D721Med (cell line): ENCODE results near the gene UTF1.
"Not testable (repeated sequence)": the region's sequence is repeated elsewhere in the genome, so short reads cannot be mapped to it uniquely, and the experiment has no call there.

Source experiments
- DNase-seq: peaks from one replicate; pipeline ENCODE4 v3.0.0; 2011; ENCODE audit warnings: low spot score; ENCODE audit not compliant: insufficient read length
- FAIRE-seq: peaks from 2 replicates; lab custom pipeline; 2011; peaks lifted over from hg19 to GRCh38; lab: Jason Lieb, UNC
- TF ChIP-seq, protein P1 (sequence below): IDR thresholded peaks from 2 replicates; pipeline ENCODE4 v1.5.1; 2012; ENCODE audit warnings: mild to moderate bottlenecking, control low read depth; ENCODE audit not compliant: insufficient read depth; ENCODE audit errors: missing control alignments

The UTF1 gene

DNA sequence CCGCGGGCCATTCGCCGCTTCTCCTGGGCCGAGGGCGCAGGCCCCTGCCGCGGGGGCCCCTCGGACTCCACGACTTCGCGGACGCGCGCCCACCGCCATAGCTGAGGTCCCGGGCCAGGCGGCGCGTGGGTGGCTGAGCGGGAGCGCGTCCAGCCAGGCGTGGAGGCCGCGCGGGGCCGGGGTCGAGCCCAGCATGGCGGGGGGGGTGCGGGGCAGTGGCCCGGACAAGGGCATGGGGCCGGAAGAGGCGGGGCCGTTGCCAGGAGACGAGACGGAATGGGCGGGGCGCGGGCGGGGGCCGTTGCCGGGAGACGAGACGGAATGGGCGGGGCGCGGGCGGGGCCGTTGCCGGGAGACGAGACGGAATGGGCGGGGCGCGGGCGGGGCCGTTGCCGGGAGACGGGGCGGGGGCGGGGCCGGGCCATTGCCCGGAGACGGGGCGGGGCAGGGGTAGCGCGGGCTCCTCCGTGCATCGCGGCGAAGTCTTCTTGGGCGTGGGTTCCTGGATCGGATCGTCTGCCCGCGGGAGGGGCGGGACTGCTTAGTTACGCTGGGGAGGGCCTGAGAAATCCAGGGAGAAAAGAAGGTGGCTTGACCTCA lies 31.8 kb downstream of the UTF1 start:
- FAIRE-seq (no peak), DNase-seq (peak; percentile 79)
- TF ChIP-seq, protein P1, sequence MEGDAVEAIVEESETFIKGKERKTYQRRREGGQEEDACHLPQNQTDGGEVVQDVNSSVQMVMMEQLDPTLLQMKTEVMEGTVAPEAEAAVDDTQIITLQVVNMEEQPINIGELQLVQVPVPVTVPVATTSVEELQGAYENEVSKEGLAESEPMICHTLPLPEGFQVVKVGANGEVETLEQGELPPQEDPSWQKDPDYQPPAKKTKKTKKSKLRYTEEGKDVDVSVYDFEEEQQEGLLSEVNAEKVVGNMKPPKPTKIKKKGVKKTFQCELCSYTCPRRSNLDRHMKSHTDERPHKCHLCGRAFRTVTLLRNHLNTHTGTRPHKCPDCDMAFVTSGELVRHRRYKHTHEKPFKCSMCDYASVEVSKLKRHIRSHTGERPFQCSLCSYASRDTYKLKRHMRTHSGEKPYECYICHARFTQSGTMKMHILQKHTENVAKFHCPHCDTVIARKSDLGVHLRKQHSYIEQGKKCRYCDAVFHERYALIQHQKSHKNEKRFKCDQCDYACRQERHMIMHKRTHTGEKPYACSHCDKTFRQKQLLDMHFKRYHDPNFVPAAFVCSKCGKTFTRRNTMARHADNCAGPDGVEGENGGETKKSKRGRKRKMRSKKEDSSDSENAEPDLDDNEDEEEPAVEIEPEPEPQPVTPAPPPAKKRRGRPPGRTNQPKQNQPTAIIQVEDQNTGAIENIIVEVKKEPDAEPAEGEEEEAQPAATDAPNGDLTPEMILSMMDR: no peak

DNA sequence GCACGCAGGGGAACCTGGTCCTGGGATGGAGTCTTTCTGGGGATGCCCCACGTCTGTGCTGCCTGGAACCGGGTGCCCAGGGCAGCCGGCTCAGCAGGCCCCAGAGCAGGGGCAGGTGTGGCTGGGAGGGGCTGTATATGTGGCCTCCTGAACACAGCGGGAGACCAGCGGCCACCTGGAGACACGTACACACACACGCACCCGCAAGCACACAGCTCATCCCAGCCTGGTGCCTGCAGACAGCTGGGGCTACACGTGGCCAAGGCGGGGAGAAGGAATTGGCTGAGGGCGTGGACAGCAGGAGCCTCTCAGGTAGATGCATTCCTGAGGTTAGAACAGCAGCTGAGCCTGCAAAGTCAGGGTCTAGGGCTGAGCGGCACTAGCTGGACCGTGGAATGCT lies 32.7 kb downstream of the UTF1 start:
- no peak for FAIRE-seq
- no peak for DNase-seq
- TF ChIP-seq, protein P1: no peak

DNA sequence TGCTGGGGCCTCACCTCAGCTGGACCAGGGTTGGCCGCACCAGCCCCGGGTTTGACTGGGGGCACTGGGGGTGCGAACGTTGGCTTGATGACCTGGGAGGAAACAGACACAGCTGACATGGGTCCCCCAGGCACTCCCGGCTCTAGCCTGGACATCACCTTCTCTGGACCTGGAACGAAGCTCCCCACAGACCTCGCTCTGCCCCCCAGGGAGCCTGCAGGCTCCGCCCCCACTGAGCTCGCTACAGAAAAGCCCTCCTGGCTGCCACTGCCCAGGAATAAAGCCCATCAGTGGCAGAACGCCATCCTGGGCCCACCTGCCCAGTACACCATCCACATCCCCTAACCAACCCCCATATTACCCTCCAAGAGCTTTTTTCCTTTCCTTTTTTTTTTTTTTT lies 33.7 kb downstream of the UTF1 start:
- FAIRE-seq: no peak
- DNase-seq: no peak
- TF ChIP-seq, protein P1: no peak

DNA sequence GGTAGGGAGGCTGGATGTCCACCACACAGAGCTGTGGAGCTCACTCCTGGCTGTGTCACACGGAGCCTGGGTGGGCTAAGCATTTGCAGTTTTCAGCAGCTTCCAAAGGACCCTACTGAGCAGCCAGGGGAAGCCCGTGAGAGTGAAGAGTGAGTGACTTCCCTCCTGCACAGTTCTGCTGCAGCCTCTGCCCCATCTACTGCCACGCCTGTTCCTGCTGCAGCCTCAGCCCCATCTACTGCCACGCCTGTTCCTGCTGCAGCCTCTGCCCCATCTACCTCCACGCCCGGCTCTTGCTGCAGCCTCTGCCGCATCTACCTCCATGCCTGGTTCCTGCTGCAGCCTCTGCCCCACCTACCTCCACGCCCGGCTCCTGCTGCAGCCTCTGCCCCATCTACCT lies 34.4 kb downstream of the UTF1 start:
- FAIRE-seq (no peak), DNase-seq (no peak)

DNA sequence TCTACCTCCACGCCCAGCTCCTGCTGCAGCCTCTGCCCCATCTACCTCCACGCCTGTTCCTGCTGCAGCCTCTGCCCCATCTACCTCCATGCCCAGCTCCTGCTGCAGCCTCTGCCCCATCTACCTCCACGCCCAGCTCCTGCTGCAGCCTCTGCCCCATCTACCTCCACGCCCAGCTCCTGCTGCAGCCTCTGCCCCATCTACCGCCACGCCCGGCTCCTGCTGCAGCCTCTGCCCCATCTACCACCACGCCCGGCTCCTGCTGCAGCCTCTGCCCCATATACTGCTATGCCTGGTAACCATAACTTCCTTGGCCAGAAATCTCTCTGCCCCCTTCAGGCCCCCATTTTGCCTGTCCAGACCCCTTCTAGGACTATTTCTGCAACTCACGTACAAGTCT lies 35.0 kb downstream of the UTF1 start:
- not testable (repeated sequence) for DNase-seq, FAIRE-seq

More for the DNA sequence above, 34.4 kb downstream of the UTF1 start:
- TF ChIP-seq, protein P1: no peak

DNA sequence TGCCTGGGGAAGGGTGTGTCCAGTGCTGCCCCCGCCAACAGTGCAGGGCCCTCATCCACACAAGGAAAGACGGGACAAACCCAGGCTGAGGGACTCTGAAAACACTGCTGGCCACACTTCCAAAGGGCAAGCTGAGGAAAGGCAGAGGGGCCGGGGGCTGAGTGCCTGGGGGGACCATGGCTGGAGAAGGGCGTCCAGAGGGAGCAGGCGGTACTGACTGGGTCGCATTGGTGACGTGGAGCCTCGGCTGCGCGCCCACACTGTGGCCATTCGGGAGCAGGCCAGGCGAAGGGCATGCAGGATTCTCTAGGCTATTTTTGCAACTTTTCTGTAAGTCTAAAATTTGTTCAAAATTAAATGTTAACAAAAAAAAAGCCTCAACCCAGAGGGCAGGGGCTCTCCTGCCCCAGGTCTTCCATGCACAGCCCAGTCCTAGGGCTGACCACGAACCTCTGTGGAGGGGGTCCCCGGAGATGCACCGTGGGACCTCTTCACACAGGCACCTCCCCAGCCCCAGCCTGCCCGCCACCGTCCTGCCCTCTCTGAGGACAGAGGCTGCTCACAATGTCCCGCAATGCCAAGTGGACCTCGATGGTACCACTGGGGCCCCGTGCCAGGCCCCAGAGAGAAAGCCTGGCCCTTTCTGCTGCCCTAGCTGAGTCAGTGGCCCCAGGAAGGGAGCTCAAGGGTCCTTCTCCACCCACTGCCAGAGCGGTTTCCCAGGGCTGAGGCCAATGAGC lies 36.2 kb downstream of the UTF1 start:
- DNase-seq (no peak), FAIRE-seq (no peak)
- TF ChIP-seq, protein P1: no peak

GRCh38 chr10:133267293-133267692 lies 37.3 kb downstream of the UTF1 start:
- FAIRE-seq: no peak
- DNase-seq: no peak
- TF ChIP-seq, protein P1: no peak
